CD4-positive, alpha-beta T cell treated with Interleukin-15 for 1 hour (primary cell): ENCODE measurements around the gene C16orf54.
"Not testable (repeated sequence)": the region's sequence is repeated elsewhere in the genome, so short reads cannot be mapped to it uniquely, and the experiment has no call there.

Experiments used
- DNase-seq: peaks from one replicate; pipeline ENCODE4 v3.0.0-alpha.2; 2020

C16orf54 gene

GRCh38 chr16:29738514-29738913 is 7.3 kb downstream of the C16orf54 start:
- peak; percentile 76 for DNase-seq

GRCh38 chr16:29737713-29738112 is 8.1 kb downstream of the C16orf54 start:
- DNase-seq, result no peak

DNA sequence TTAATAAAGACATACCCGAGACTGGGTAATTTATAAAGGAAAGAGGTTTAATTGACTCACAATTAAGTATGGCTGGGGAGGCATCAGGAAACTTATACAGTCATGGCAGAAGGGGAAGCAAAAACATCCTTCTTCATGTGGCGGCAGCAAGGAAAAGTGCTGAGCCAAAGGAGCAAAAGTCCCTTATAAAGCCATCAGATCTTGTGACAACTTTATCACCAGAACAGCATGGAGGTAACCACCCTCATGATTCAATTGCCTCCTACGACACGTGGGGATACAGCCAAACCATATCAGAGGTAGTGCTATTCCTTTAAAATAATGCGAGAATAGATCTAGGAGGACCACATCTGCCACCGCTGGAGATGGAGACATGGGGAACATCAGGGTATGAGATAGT is 9.0 kb downstream of the C16orf54 start:
- peak; percentile 36 for DNase-seq

DNA sequence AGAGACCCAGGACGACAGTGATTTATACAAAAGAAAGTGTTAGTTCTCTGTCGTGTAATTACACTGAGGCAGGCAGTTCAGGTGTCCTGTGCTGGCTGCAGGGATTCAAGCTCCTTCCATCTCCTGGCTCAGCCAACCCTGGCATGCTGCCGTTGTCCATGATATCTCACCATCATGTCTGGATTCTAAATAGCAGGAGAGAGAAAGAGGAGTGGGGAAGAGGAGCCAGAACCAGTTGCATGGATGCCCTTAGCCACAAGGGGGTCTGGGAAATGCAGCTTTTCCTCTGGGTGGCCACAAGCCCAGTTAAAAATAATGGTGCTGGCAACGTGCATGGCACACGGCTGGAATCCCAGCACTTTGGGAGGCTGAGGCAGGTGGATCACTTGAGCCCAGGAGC is 9.7 kb downstream of the C16orf54 start:
- no peak for DNase-seq

- DNase-seq, result no peak
Measured at GRCh38 chr16:29734786-29735185, 11.0 kb downstream of the C16orf54 start.

DNA sequence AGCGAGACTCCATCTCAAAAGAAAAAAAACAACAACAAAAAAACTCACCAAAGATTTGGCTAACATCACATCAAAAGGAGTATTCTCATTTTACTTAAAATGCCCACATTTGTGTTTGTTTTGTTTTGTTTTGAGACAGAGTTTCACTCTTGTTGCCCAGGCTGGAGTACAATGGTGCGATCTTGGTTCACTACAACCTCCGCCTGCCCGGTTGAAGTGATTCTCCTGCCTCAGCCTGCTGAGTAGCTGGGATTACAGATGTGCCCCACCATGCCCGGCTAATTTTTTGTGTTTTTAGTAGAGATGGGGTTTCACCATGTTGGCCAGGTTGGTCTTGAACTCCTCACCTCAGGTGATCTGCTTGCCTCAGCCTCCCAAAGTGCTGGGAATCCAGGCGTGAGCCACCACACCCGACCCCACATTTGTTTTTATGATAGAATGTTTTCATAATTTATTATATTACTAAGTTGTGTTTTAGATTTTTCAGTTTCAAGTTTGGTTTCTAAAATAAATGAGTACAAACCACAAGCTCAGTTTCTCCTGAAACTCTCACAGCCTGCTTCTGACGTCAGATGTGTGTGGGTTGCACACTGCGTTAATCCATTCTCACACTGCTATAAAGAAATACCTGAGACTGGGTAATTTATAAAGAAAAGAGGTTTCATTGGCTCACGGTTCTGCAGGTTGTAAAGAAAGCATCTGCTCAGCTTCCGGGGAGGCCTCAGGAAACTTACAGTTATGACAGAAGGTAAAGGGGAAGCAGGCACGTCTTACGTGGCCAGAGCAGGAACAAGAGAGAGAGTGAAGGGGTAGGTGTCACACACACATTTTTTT is 13.8 kb downstream of the C16orf54 start:
- DNase-seq, result peak; percentile 34

DNA sequence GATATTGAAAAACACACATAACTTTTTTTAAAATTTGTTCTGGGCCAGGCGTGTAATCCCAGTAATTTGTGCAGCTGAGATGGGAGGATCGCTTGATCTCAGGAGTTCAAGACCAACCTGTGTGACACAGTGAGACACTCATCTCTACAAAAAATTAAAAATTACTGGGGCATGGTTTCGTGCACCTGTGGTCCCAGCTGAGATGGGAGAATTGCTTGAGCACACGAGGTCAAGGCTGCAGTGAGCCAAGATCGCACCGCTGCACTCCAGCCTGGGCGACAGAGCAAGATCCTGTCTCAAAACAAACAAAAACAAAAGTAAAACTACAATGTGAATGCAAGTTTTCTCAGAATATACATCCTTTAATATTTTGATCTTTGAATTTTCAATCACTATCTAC is 15.1 kb downstream of the C16orf54 start:
- DNase-seq, result no peak

GRCh38 chr16:29729116-29729521 is 16.7 kb downstream of the C16orf54 start:
- no peak for DNase-seq

DNA sequence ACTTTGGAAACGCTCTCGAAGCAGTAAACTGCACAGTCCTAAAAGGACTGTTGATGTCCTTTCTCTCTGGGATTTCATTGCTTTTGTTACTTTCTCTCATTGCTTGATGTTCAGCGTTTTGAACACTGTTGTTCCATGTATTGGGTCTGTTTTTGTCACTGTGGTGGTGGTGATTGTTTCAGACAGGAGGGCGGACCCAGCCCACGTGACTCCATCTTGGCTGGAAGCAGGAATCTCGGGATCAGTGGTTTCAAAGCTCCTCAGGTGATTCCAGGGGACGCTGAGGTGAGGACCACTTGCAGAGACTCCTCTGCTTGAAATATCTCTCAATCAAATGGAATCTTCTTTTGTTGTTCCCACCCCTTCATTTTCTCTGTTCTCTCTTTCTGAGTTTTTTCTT is 18.3 kb downstream of the C16orf54 start:
- DNase-seq, result no peak

DNA sequence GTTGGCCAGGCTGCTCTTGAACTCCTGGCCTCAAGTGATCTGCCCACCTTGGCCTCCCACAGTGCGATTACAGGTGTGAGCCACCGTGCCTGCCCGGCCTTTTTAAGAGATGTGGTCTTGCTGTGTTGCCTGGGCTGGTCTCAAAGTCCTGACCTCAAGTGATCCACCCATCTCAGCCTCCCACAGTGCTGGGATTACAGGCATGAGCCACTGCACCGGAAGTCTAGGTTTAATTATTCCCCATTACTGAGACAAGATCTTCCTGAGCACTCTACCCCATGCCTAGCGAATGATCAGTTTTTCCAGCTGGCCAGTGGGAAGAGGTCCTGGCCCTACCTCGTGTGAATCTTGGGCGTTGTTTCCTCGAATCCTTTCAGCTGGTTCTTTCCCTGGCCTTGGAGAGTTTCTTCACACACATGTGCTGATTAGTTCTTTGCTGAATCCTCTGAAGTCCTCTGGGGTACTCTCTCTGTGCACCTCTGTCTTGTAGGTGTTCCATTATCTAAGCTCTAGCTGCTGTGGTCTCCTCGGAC is 18.9 kb downstream of the C16orf54 start:
- DNase-seq, result no peak

GRCh38 chr16:29721167-29721879 is 24.5 kb downstream of the C16orf54 start:
- DNase-seq, result peak; percentile 66

GRCh38 chr16:29720703-29721102 is 25.1 kb downstream of the C16orf54 start:
- DNase-seq, result no peak

DNA sequence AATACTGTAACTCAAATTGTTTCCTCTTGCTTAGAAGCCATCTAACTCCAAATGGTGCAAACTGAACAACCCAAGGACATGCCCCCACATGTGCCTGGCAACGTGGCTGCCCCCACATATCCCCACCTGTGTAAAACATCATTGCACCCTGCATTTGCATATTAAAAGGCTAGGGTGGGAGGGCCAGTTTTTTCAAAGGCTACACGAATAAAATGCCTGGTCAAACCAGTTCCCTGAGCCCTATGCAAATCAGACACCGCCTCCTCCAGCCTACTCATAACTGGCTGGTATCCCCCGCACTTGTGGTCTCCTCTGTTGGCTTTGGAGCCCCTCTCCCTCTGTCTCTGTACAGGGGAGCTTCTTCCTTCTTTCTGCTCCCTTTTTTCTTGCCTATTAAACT is 26.7 kb downstream of the C16orf54 start:
- no peak for DNase-seq

DNA sequence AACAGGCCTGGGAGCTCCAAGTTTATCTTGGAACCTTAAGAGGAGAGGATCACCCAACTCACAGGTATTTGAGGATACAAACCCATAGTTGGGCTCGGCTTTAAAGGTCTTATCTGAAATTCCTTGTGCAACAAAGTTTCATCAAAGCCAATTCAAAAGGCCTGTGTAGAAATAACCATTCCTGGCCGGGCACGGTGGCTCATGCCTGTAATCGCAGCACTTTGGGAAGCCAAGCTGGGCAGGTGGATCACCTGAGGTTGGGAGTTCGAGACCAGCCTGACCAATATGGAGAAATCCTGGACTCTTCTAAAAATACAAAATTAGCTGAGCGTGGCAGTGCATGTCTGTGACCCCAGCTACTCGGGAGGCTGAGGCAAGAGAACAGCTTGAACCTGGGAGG is 28.7 kb downstream of the C16orf54 start:
- DNase-seq, result no peak

GRCh38 chr16:29714972-29715371 is 30.8 kb downstream of the C16orf54 start:
- DNase-seq, result no peak

GRCh38 chr16:29714396-29714795 is 31.4 kb downstream of the C16orf54 start:
- DNase-seq, result no peak

DNA sequence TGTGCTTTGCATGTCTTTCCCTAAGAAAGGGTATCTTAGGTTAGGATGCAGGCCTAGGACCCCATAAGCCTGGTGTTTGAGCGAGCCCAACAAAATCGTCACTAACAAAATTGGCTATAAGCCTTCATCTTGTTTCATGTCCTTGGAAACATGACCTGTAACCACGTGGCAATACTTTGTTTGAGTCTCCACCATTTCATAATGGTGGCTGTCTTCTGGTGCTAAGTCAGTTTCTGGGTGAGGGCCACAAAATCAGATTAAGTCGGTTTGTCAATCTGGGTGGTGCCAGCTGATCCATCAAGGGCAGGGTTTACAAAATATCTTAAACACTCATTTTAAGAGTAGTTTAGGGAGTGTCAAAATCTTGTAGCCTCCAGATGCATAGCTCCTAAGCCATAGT is 33.0 kb downstream of the C16orf54 start:
- DNase-seq, result no peak

DNA sequence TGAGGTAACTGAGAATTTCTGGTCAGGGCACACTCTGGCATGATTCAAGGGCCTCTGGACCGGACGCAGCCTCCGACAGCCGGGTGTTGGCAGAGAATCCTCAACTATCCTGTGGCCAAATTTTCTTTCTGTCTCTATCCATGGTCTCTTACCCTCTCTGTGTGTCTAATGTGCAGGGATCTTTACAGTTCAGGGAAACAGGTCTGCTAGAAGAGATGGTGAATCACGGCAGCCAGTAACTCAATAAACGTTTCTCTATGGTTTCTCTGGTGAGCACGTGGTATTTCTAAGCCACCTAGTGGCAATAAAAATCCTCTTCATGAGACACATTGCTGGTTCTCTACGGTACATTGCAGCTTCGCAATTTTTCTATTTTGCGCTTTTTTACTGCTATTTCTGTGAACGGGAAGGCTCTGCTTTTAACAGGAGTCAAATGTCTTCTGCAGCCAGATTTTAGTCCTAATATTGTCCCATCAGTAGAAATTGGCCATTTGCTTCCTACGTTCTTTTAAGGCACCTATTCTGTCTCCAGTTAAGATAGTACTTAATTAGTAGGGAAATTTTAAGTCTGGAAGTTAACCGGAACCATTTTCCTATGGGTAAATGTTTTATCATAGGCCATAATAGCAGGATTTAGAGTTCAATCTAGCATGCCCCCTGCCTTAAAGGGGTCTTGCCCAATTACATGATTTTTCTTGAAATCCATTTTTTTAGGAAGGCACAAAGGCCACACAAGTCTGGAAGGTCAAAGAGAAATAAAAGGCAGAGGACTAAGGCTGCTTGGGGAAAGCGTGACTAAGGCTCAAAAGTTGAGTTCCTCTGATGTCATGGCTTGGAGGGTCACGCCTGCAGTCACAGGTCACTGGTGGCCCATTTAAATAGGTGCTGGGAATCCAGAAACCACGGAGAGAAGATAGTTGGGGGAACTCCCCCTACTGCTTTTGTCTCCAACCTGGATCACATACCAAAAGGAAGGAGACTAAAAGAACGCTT is 35.3 kb downstream of the C16orf54 start:
- DNase-seq, result peak; percentile 40

- not testable (repeated sequence) for DNase-seq
Measured at GRCh38 chr16:29709657-29710056, 36.1 kb downstream of the C16orf54 start.

GRCh38 chr16:29708917-29709600 is 36.7 kb downstream of the C16orf54 start:
- no peak for DNase-seq

DNA sequence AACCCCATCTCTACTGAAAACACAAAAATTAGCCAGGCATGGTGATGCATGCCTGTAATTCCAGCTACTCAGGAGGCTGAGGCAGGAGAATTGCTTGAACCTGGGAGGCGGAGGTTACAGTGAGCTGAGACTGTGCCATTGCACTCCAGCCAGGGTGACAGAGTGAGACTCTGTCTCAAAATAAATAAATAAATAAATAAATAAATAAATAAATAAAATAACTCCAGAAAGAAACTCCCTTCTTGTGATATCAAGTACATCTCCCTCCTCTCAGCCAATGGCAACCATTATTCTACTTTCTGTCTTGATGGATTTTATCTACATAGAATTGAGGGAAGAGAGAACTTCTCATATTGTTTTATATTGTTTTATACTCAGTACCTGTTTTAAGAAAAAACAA is 38.6 kb downstream of the C16orf54 start:
- not testable (repeated sequence) for DNase-seq

DNA sequence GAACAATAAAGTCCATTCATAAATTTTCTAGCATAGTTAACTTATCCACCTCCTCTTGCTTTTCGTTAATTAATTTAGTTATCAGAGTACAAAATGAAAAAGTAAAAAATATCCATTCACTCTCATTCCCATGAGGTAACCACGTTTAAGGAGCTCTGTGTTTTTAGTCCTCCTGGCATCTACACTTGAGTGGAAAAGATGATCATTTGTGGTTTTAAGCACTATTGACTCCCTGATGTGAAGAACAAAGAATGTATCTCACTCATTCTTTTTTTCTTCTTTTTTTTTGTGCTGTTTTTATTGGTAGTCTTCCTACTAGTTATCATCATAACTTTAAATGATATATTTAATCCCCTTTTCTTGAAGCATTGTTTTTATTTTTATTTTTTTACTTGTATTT is 40.8 kb downstream of the C16orf54 start:
- no peak for DNase-seq
